H9 (cell line): ENCODE measurements around the gene NHERF1. TPM values are rescaled to one million over a fixed set of nuclear protein-coding genes. Genes with fewer than 3 reads are reported as not detected.

Experiments
- DNase-seq: peaks from one replicate; pipeline ENCODE4 v3.0.0-alpha.2; 2017
- H2AFZ ChIP-seq: one replicate; pipeline ENCODE4 v1.6.1; 2013; ENCODE audit warnings: mild to moderate bottlenecking, low read length, control low read depth, moderate library complexity
- H2AK5ac ChIP-seq: 2 replicates; pipeline ENCODE4 v1.6.1; 2013; ENCODE audit warnings: low read length, control low read depth, mixed read lengths; ENCODE audit not compliant: insufficient read length
- H2BK120ac ChIP-seq: one replicate; pipeline ENCODE4 v1.6.1; 2013; ENCODE audit warnings: low read depth, mild to moderate bottlenecking, low read length, control low read depth, inconsistent platforms; ENCODE audit not compliant: poor library complexity, severe bottlenecking
- H2BK12ac ChIP-seq: 2 replicates; pipeline ENCODE4 v1.6.1; 2013; ENCODE audit warnings: low read length, control low read depth, mixed read lengths, low read depth; ENCODE audit not compliant: insufficient read length
- H2BK15ac ChIP-seq: 2 replicates; pipeline ENCODE4 v1.6.1; 2013; ENCODE audit warnings: low read depth, low read length, control low read depth
- H2BK20ac ChIP-seq: one replicate; pipeline ENCODE4 v1.6.1; 2013; ENCODE audit warnings: low read depth, mild to moderate bottlenecking, low read length, control low read depth, inconsistent platforms; ENCODE audit not compliant: poor library complexity, severe bottlenecking
- H2BK5ac ChIP-seq: 2 replicates; pipeline ENCODE4 v1.6.1; 2013; ENCODE audit warnings: low read length, control low read depth, mixed read lengths; ENCODE audit not compliant: insufficient read length
- H3K14ac ChIP-seq: 2 replicates; pipeline ENCODE4 v1.6.1; 2013; ENCODE audit warnings: low read length, control low read depth; ENCODE audit not compliant: insufficient read depth
- H3K18ac ChIP-seq: 2 replicates; pipeline ENCODE4 v1.6.1; 2013; ENCODE audit warnings: low read depth, mild to moderate bottlenecking, mixed read lengths, low read length, control low read depth; ENCODE audit not compliant: insufficient read length
- H3K23ac ChIP-seq: 2 replicates; pipeline ENCODE4 v1.6.1; 2013; ENCODE audit warnings: low read length, control low read depth, mixed read lengths, low read depth; ENCODE audit not compliant: insufficient read length
- H3K23me2 ChIP-seq: 2 replicates; pipeline ENCODE4 v1.6.1; 2013; ENCODE audit warnings: low read depth, mild to moderate bottlenecking, mixed read lengths, low read length, control low read depth; ENCODE audit not compliant: insufficient read length, poor library complexity, severe bottlenecking
- H3K27ac ChIP-seq: 2 replicates; pipeline ENCODE4 v1.5.1; 2013; ENCODE audit warnings: low read length, control low read depth, mixed read lengths, low read depth; ENCODE audit not compliant: insufficient read length
- H3K27me3 ChIP-seq: 2 replicates; pipeline ENCODE4 v1.6.1; 2013; ENCODE audit warnings: low read length, control low read depth, inconsistent platforms; ENCODE audit not compliant: insufficient read depth
- H3K4ac ChIP-seq: 2 replicates; pipeline ENCODE4 v1.6.1; 2013; ENCODE audit warnings: low read depth, mild to moderate bottlenecking, control low read depth, inconsistent platforms, low read length, moderate library complexity
- H3K4me1 ChIP-seq: 2 replicates; pipeline ENCODE4 v1.6.1; 2013; ENCODE audit warnings: low read length, control low read depth, inconsistent platforms; ENCODE audit not compliant: insufficient read depth
- H3K4me2 ChIP-seq: 2 replicates; pipeline ENCODE4 v1.6.1; 2013; ENCODE audit warnings: low read length, control low read depth, mixed read lengths; ENCODE audit not compliant: insufficient read length, insufficient read depth
- H3K56ac ChIP-seq: 2 replicates; pipeline ENCODE4 v1.6.1; 2013; ENCODE audit warnings: low read depth, mild to moderate bottlenecking, mixed read lengths, low read length, control low read depth; ENCODE audit not compliant: insufficient read length
- H3K79me1 ChIP-seq: 2 replicates; pipeline ENCODE4 v1.6.1; 2013; ENCODE audit warnings: low read depth, mild to moderate bottlenecking, moderate library complexity, low read length, control low read depth, inconsistent platforms; ENCODE audit not compliant: insufficient read depth, poor library complexity, severe bottlenecking
- H3K79me2 ChIP-seq: 2 replicates; pipeline ENCODE4 v1.6.1; 2013; ENCODE audit warnings: low read length, control low read depth, inconsistent platforms; ENCODE audit not compliant: insufficient read depth
- H3K9ac ChIP-seq: 2 replicates; pipeline ENCODE4 v1.6.1; 2013; ENCODE audit warnings: low read length, control low read depth, mixed read lengths; ENCODE audit not compliant: insufficient read length; ENCODE audit errors: extremely low read depth
- H3K9me3 ChIP-seq: one replicate; pipeline ENCODE4 v1.6.1; 2013; ENCODE audit warnings: low read depth, low read length, inconsistent platforms; ENCODE audit not compliant: control insufficient read depth
- H3T11ph ChIP-seq: one replicate; pipeline ENCODE4 v1.6.1; 2013; ENCODE audit warnings: mild to moderate bottlenecking, low read length, control low read depth, inconsistent platforms
- H4K20me1 ChIP-seq: one replicate; pipeline ENCODE4 v1.6.1; 2013; ENCODE audit not compliant: control insufficient read depth, insufficient read length, insufficient read depth
- H4K5ac ChIP-seq: 2 replicates; pipeline ENCODE4 v1.6.1; 2013; ENCODE audit warnings: low read depth, mild to moderate bottlenecking, mixed read lengths, low read length, control low read depth; ENCODE audit not compliant: insufficient read length
- H4K8ac ChIP-seq: replicated peaks from 2 replicates; pipeline ENCODE4 v1.6.1; 2013; ENCODE audit warnings: low read length, control low read depth, mixed read lengths, low read depth; ENCODE audit not compliant: insufficient read length
- H4K91ac ChIP-seq: 2 replicates; pipeline ENCODE4 v1.6.1; 2013; ENCODE audit warnings: low read depth, mild to moderate bottlenecking, moderate library complexity, mixed read lengths, low read length, control low read depth; ENCODE audit not compliant: insufficient read length
- H3K27ac Mint-ChIP-seq, 3 experiments: 2 replicates in 2 of 3; 3 replicates in 1 of 3; pipeline ENCODE4 v1.8.0; 2020 to 2021; ENCODE audit warnings: mixed read lengths in 3 of 3, mild to moderate bottlenecking in 1 of 3, moderate library complexity in 1 of 3
- H3K27me3 Mint-ChIP-seq: 2 replicates; pipeline ENCODE4 v1.8.0; 2021; ENCODE audit warnings: low read depth, mild to moderate bottlenecking, moderate library complexity, mixed read lengths
- H3K36me3 Mint-ChIP-seq, 3 experiments: 2 replicates in 2 of 3; 3 replicates in 1 of 3; pipeline ENCODE4 v1.8.0; 2020 to 2021; ENCODE audit warnings: low read depth in 3 of 3, mixed read lengths in 3 of 3; ENCODE audit not compliant: insufficient read depth in 1 of 3
- H3K4me1 Mint-ChIP-seq, 2 experiments: 2 replicates each; pipeline ENCODE4 v1.8.0; 2020; ENCODE audit warnings: mixed read lengths in 2 of 2
- H3K4me3 Mint-ChIP-seq, 2 experiments: 2 replicates in 1 of 2; 3 replicates in 1 of 2; pipeline ENCODE4 v1.8.0; 2020 to 2021; ENCODE audit warnings: mild to moderate bottlenecking in 2 of 2, mixed read lengths in 2 of 2, moderate library complexity in 1 of 2
- H3K9me3 Mint-ChIP-seq, 2 experiments: 2 replicates in 1 of 2; 3 replicates in 1 of 2; pipeline ENCODE4 v1.8.0; 2020; ENCODE audit warnings: mild to moderate bottlenecking in 2 of 2, mixed read lengths in 2 of 2, moderate library complexity in 1 of 2
- WGBS: extraction: QIAGEN DNeasy Blood & Tissue Kit; methylation state at CpG from one replicate; pipeline ENCODE4 v1.1.7; 2013; ENCODE audit warnings: missing lambda C conversion rate, low lambda C conversion rate, mixed read lengths; ENCODE audit not compliant: insufficient read length; ENCODE audit errors: extremely low coverage; 5-methylcytosine and 5-hydroxymethylcytosine counted together
- total RNA-seq: library from RNA; stranded (reverse); gene quantifications from 2 replicates; pipeline ENCODE4 v1.2.1, GENCODE V29; 2021
- TF ChIP-seq, protein P1 (sequence below): fragments of 200-600 bp; sonication (generic); conservative IDR thresholded peaks from 3 replicates; pipeline ENCODE4 v1.8.0; 2021; ENCODE audit warnings: antibody characterized with exemption, mild to moderate bottlenecking

The NHERF1 gene
- total RNA-seq, 1 experiment from 2014 or later, result 74.4 TPM

DNA sequence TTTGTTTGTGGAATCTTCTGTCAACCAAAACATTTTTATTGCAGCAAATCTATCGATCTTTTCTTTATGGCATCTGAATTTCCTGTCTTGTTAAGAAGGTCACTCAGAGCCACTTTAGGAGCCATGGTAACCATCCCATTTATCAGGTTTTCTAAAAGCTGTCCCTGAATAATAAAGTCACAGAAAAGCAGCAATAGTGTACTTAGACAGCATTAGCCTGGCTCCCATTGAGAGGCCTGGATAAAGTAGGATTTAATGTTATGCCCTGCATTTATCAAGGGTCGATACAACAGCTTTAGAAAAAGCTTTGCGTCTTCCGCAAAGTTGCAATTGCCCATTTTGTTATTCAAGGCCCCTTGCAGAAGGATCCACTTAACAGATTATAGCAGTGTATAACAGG is 25.6 kb upstream of the NHERF1 start:
- Histone ChIP-seq H3K79me1 (no peaks in the 10 kb centered on the region), H2BK5ac (no peak overlapping the region), H3K14ac (no peak overlapping the region), H3K23ac (no peak overlapping the region), H3K4me2 (no peak overlapping the region), H3K9me3 (no peaks in the 10 kb centered on the region), H3K56ac (no peak overlapping the region), H3T11ph (no peak overlapping the region), H4K5ac (no peak overlapping the region), H4K8ac (no peak overlapping the region), H2AFZ (no peak overlapping the region), H4K91ac (no peak overlapping the region), H4K20me1 (no peaks in the 10 kb centered on the region), H2BK12ac (no peak overlapping the region), H2BK15ac (no peak overlapping the region), H3K9ac (no peak overlapping the region), H2BK20ac (no peak overlapping the region), H3K79me2 (no peaks in the 10 kb centered on the region), H3K27ac (no peak overlapping the region), H3K4me1 (no peaks in the 10 kb centered on the region), H3K4ac (no peak overlapping the region), H3K23me2 (no peaks in the 10 kb centered on the region), H3K18ac (no peak overlapping the region), H2BK120ac (no peak overlapping the region), H3K27me3 (no peaks in the 10 kb centered on the region), H2AK5ac (no peak overlapping the region)
- Mint-ChIP-seq H3K9me3 (no peaks in the 10 kb centered on the region), H3K27me3 (peaks cover 43% of the 10 kb centered on the region), H3K4me3 (no peak overlapping the region), H3K4me1 (no peaks in the 10 kb centered on the region), H3K36me3 (no peaks in the 10 kb centered on the region), H3K27ac (no peak overlapping the region)
- WGBS, result no CpG with 5 or more reads among the region's 4 CpGs
- TF ChIP-seq, protein P1, sequence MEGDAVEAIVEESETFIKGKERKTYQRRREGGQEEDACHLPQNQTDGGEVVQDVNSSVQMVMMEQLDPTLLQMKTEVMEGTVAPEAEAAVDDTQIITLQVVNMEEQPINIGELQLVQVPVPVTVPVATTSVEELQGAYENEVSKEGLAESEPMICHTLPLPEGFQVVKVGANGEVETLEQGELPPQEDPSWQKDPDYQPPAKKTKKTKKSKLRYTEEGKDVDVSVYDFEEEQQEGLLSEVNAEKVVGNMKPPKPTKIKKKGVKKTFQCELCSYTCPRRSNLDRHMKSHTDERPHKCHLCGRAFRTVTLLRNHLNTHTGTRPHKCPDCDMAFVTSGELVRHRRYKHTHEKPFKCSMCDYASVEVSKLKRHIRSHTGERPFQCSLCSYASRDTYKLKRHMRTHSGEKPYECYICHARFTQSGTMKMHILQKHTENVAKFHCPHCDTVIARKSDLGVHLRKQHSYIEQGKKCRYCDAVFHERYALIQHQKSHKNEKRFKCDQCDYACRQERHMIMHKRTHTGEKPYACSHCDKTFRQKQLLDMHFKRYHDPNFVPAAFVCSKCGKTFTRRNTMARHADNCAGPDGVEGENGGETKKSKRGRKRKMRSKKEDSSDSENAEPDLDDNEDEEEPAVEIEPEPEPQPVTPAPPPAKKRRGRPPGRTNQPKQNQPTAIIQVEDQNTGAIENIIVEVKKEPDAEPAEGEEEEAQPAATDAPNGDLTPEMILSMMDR, result no peak
- DNase-seq, result no peak
